Activated T-cell treated with anti-CD3 and anti-CD28 coated beads, Interleukin-2, amount 50 U/mL, for 1 hour (primary cell): ENCODE data around the gene CCAR1.
"Not testable (repeated sequence)": the region's sequence is repeated elsewhere in the genome, so short reads cannot be mapped to it uniquely, and the experiment has no call there.

Experiments
- DNase-seq: peaks from one replicate; pipeline ENCODE4 v3.0.0-alpha.2; 2020

CCAR1 gene

GRCh38 chr10:68759223-68759863 lies 38.3 kb downstream of the CCAR1 start:
- no peak for DNase-seq

DNA sequence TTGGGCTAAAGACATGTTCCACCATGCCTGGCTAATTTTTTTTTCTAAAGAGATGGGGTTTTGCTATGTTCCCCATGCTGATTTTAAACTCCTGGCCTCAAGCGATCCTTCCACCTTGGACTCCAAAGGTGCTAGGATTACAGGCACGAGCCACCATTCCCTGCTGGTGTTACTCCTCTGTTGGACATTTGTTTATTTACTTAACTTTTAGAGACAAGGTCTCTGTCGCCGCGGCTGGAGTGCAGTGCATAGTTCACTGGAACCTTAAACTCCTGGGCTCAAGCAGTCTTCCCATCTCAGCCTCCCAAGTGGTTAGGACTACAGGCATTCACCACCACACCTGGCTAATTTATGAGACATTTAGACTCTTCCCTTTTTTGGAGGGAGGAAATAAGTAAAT lies 38.9 kb downstream of the CCAR1 start:
- DNase-seq, result no peak

- DNase-seq, result not testable (repeated sequence)
Measured at GRCh38 chr10:68767407-68767806, 46.4 kb downstream of the CCAR1 start.

GRCh38 chr10:68781613-68782574 lies 60.9 kb downstream of the CCAR1 start:
- DNase-seq, result no peak

DNA sequence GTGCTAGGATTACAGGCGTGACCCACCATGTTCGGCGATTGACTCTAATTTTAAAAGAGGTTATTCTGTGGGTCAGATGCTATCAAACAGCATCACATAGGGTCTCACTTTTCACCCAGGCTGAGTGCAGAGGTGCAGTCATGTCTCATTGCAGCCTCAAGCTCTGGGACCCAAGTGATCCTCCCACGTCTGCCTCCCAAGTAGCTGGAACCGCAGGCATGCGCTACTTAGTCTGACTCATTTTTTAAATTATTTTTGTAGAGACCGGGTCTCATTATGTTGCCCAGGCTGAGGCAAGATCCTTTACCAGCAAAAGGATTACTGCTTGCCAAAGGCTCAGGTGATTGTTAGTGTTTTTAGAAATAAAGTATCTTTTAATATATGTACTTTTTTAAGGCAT lies 63.4 kb downstream of the CCAR1 start:
- DNase-seq, result no peak

DNA sequence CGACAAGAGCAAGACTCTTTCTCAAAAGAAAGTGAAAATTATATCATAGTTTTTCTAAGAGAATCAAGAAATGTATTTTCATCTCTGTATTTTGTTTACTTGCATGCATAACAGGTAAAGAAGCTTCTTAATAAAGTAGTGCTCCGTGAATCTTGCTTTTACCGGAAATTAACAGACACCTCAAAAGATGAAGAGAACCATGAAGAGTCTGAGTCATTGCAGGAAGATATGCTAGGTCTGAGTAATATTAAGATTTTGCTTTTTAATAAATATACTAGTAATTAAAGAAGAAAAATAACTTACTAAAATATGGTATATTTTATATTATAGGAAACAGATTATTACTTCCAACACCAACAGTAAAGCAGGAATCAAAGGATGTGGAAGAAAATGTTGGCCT lies 66.8 kb downstream of the CCAR1 start:
- no peak for DNase-seq

- DNase-seq, result no peak
Measured at GRCh38 chr10:68790476-68790875, 69.4 kb downstream of the CCAR1 start.

- no peak for DNase-seq
Measured at GRCh38 chr10:68792115-68792514, 71.1 kb downstream of the CCAR1 start.

DNA sequence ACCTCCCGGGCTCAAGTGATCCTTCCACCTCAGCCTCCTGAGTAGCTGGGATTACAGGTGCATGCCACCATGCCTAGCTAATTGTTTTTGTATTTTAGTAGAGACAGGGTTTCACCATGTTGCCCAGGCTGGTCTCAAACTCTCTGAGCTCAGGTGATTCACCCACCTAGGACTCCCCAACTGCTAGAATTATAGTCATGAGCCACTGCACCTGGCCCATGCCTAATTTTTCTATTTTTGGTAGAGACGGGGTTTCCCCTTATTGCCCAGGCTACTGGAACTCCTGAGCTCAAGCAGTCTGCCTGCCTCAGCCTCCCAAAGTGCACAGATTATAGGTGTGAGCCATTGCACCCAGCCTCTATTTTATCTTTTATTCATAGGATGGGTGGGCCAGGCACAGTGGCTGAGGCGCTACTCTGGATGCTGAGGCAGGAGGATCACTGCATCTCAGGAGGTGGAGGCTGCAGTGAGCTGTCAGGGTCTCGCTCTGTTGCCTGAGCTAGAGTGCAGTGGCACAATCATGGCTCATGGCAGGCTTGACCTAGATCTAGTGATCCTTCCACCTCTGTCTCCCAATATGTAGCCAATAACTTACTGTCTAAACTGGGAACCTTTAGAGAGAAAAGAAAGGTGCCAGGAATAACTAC lies 75.0 kb downstream of the CCAR1 start:
- no peak for DNase-seq

DNA sequence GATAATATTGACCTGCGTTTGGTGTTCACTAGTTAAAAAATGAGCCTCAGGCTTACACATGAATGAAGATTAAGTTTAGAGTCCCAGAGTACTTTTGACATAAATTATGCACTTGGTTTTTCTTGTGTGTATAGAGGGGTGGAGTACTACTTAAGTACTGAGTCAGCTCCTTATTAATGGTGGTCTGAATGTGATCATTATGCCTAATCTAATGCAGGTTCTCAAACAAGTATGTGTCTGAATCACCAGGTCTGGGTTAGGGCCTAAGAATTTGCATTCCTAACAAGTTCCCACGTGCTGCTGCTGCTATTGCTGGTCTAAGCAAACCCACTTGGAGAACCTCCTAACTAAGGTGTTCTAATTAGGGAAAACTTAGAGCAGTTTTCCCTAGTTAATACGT lies 75.6 kb downstream of the CCAR1 start:
- no peak for DNase-seq

DNA sequence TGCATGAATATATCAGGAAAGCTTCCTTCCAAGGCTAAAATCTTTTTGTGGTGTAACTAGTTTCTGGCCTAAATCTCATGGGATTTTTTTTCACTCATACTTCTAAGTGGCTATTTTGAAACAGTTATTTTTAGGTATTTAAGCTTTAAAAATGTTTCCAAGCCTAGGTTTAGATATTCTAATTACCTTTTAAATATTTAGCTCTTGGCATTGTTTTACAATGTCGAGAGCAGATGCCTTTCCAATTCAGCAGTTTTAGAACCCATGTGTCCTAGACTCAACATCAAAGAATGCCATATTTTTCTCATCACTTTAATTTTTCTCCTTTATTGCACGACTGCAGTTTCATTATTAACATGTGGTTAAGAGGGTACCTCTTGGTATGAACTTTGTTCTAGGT lies 79.2 kb downstream of the CCAR1 start:
- no peak for DNase-seq

GRCh38 chr10:68804692-68805091 lies 83.7 kb downstream of the CCAR1 start:
- DNase-seq, result no peak

- not testable (repeated sequence) for DNase-seq
Measured at GRCh38 chr10:68810830-68811229, 89.8 kb downstream of the CCAR1 start.

DNA sequence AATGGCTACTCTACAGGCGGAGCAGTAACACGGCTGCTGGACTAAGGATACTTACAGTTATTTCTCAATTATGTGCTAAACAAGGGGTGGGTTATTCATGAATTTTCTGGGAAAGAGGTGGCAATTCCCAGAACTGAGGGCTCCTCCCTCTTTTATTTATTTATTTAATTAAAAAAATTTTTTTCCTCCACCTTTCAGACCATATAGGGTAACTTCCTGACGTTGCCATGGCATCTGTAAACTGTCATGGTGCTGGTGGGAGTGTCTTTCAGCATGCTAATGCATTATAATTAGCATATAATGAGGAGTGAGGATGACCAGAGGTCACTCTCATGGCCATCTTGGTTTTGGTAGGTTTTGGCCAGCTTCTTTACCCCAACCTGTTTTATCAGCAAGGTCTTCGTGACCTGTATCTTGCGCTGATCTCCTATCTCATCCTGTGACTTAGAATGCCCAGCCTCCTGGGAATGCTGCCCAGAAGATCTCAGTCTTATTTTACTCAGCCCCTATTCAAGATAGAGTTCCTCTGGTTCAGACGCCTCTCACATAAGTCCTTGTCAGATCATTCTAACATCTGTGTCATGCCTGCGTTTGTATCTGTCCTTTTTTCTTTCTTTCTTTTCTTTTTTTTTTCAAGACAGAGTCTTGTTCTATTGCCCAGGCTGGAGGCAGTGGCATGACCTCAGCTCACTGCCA lies 90.4 kb downstream of the CCAR1 start:
- DNase-seq, result no peak

DNA sequence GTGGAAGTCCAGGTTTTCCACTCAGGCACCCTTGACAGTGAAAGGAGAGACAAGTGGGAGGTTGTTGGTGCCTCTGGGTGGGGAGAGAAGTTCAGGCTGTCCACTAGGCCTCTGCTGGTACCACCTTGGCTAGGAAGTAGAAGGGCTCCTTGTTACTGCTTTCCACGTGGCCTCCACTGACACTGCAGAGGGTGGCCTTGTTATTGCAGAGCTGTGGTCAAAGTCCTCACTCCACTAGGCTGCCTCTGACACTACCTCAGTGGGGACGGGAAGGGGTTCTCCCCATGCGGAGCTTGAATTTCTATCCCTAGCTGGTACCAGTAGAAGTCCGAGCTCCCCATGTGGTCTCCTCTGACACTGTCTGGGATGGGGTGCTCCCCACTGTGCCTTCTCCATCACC lies 91.4 kb downstream of the CCAR1 start:
- no peak for DNase-seq

DNA sequence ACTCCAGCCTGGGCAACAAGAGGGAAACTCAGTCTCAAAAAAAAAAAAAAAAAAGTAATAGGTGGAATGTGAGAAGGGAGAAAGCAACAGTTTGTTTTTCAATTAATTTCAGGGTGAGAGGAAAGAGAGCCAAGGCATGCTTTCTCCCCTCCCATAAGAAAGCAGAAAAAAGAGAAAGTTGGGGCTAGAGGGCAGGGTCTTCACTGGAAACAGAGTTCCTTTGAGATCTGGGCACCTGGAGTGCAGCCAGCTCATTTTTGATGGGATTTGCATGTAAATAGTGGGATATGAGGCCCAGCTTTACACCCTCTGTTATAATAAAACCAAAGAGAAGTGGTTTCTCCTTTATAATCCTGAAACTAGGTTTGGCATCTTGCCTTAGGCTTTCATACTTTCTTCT lies 92.5 kb downstream of the CCAR1 start:
- DNase-seq, result no peak

- no peak for DNase-seq
Measured at GRCh38 chr10:68816796-68817412, 95.9 kb downstream of the CCAR1 start.

DNA sequence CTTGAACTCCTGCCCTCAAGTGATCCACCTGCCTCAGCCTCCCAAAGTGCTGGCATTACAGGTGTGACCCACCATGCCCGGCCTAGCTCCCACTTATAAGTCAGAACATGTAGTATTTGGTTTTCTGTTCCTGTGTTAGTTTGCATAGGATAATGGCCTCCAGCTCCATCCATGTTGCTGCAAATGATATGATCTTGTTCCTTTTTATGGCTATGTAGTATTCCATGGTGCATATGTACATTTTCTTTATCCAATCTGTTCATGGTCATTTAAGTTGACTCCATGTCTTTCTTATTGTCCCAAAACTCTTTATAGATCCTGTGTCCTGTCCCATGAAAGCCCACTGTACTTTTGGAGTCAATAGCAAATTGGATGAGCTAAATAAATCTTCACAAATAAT lies 99.3 kb downstream of the CCAR1 start:
- DNase-seq, result not testable (repeated sequence)

- not testable (repeated sequence) for DNase-seq
Measured at GRCh38 chr10:68822626-68823025, 101.6 kb downstream of the CCAR1 start.

DNA sequence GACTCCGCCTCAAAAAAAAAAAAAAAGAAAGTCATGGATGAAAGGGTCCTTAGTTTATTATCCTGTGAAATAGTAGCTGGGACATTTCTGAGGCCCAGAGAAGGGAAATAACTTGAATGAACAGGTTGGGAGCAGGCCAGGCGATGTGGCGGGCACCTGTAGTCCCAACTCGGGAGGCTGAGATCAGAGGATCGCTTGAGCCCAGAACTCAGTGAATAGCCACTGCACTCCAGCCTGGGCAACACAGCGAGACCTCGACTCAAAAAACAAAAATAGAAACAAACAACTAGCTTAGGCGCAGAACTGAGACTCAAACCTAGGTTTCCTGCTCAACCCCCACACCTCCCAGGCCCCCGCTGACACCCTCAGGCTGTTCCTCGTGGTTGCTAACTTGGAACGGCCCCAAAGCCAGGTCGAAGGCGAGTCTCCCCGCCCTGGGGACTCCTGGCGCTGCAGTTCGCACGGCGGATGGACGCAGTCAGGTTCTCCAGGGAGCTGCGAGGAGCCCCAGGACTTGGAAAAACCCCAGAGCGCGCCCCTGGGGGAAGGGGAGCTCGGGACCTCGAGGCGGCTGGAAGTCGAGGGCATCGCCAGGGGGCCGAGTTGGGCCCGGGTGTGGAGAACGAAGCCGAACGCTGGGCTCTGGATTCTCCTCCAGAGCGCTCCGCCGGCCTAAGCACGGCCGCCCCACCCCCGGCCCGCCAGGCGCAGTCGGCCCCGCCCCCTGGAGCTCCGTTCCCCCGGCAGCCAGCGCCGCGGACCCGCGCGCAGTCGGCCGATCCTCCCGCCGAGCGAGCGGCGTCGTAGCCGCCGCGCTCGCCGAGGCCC lies 105.9 kb downstream of the CCAR1 start, which contains the start of gene STOX1:
Gene STOX1, plus strand, starts transcription at position 768 of the 828 bp plus-strand sequence. CDS start 93 bp downstream, outside the sequence.
- DNase-seq, result peak; percentile 71

DNA sequence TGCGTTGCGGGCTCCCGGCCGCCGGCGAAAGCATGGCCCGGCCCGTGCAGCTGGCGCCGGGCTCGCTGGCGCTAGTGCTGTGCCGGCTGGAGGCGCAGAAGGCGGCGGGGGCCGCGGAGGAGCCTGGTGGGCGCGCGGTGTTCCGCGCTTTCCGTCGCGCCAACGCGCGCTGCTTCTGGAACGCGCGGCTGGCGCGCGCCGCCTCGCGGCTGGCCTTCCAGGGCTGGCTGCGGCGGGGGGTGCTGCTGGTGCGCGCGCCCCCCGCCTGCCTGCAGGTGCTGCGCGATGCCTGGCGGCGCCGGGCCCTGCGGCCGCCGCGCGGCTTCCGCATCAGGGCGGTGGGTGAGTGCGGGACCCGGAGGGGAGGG lies 106.5 kb downstream of the CCAR1 start:
- not testable (repeated sequence) for DNase-seq
